Inflammatory macrophage treated with lipopolysaccharide for 4 hours (primary cell): ENCODE results near the gene IGFBP4.

Experiments
- DNase-seq: peaks from one replicate; pipeline ENCODE4 v3.0.0-alpha.2; 2020

Gene IGFBP4

DNA sequence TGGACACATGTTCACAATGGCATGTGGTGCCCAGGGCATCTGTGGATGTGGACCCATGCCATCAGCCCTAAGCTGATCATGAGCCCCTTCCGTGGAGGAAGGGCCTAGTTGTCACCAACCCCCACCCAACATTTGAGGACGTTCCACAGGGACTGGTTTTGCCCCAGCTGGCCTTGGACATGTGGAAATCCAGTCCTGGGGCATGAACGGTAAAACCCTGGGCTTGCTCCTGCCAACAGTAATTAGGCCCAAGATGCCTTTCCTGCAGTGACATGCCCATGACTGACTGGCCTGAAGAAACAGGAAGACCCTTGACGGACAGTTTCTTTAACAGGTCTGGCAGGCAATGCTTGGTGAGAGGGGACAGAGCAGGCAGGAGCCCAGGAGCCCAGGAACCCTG is 50.4 kb downstream of the IGFBP4 start:
- no peak for DNase-seq

DNA sequence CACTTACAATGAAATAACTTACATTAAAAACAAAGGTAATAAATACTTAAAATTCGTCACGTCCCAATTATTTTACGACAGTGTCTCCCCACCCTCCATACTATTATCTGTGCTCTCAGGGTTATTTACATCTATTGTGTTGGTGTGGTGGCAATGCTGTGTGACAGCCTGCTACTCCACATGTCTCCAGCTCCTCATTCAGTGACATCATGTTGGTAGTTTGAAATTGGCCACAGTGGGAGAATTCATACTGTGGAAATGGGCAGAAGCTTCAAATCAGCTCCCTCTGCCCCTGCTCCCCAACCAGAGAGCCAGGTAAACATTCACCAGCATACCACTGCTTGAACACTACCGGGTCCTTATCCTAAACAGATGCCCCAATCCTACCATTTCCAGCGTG is 51.9 kb downstream of the IGFBP4 start:
- DNase-seq = no peak

DNA sequence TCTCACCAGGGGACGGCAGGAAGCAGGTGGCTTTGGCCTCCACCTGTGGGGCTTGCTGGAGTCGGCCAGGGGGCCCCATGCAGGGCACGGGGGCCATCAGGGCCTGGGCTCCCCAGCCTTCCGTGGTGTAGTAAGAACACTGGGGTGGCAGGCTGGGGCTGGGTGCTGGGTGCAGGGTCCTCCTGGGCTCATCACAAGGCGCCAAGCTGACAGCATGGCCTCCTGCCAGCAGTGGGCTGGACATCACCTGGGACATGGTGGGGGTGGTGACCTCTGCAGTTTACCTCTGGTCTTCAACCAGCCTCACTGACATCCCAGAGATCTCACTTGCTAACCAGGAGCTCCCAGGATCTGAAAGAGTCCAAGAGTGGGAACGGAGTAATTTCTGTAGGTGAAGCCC is 52.9 kb downstream of the IGFBP4 start:
- DNase-seq = no peak

DNA sequence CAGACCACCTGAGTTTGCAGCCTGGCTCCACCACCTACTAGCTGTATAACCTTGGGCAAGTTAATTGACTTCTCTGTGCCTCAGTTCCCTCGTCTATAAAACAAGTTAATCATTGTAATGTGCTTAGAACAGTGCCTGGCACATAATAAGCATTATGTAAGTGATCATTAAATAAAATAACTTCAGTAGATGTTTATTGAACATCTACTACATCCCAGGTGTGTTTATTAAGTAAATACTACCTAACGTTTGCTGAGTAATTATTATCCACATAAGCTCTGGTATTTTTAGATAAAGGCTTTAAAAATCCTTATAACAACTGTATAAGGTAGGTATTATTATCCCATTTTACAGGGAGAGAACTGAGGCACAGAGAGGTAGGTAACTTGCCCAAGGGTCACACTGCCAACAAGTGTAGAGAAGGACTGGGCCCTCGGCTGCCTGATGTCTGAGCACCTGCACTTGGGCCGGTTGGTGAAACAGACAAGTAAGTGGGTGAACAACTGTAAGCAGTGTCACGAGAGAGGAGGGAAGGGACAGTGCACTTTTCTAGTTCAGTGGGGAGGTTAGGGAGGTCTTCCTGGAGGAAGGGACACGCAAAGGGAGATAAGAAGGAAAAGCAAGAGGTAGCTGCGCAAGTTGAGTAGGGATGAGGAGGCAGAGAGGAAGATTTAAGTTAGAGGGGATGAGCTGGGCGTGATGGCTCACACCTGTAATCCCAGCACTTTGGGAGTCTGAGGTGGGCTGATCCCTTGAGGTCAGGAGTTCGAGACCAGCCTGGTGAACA is 53.6 kb downstream of the IGFBP4 start:
- DNase-seq = no peak

DNA sequence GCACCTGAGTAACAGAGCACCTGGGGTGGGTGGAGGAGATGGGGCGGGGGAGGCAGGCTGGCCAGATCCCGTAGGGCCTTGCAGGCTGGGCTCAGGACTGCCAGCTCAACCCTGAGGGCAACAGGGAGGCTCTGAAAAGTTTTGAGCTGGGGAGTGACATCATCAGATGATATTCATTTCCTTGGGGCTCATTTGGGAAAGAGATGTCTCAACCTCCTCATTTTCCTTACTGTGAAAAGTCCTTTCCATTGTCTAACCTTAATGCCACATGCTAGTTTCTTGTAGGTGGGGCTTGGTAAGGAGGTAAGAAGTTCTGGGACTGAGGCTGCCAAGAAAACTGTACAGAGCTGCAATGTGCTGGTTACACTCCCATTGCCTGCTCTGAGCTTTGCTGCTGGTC is 54.4 kb downstream of the IGFBP4 start:
- no peak for DNase-seq

DNA sequence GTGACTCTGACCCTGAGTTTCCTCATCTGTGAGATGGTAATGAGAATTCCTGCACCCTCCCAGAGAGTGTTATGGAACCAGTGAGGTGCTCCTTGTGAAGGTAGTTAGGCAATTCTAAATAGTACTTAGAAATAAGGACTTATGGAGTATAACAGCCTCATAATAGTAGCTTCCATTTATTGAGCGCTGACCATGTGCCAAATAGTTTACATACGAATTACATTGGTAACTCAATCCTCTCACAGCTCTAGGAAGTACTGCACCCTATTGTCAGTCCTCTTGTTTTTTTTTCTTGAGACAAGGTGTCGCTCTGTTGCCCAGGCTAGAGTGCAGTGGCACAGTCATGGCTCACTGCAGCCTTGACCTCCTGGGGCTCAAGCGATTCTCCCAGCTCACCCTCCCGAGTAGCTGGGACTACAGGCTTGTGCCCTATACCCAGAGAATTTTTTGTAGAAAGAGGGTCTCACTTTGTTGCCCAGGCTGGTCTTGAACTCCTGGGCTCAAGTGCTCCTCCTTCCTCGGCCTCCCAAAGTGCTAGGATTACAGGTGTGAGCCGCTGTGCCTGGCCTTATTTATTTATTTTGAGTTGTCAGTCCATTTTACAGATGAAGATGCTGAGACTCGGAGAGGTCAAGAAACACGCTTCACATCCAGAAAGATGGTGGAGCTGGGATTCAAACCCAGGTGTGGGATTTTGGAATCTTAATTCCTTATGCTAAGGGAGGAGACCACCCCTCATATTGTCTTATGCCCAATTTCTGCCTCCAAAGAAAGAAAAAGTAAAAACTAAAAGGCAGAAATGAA is 55.2 kb downstream of the IGFBP4 start:
- no peak for DNase-seq

DNA sequence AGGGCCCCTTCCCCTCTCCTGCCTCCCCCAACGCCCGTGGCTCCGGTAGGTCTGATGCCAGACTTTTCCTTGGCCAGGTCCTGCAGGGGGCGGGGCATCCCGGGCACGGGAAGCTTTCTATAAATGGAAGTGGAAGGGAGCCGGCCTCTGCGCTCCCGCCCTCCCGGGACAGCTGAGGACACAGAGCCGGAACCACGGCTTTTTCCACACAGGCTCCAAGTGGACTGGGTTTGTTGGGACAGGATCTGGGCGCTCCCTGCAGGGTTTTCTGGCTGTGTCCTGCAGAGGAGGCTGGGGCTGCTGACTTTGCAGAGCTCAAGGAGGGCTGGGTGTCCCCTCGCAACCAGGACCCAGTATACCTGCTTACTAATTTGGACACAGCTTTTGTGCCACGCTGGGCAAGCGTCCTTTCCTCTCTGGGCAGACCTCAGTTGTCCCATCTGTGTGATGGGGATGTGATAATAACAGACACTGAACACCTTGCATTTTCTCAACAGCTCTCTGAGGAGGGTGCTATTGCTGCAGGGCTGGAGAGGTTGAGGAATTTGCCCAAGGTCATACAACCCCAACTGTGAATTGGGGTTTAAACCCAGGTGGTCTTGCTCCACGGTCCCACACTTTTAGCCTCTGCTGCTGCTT is 56.4 kb downstream of the IGFBP4 start:
- no peak for DNase-seq

DNA sequence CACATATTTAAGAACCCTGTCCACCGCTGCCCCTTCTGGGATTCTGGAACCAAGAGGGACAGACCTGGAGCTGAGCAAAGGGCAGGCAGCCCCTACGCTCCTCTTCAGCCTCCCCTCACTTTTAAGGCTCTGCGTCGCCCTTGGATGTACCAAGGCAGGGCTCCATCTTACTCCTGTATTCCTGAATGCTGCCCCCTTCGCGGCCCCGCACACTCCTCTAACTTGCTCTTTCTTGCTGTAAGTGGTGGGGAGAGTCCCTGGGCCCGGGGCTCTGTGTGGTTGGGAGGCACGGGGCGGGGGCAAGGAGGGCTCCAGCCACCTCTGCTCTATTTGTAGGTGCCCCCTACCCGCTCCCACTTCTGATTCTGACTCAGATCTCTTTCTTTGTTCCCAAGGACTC is 56.9 kb downstream of the IGFBP4 start:
- DNase-seq = no peak

DNA sequence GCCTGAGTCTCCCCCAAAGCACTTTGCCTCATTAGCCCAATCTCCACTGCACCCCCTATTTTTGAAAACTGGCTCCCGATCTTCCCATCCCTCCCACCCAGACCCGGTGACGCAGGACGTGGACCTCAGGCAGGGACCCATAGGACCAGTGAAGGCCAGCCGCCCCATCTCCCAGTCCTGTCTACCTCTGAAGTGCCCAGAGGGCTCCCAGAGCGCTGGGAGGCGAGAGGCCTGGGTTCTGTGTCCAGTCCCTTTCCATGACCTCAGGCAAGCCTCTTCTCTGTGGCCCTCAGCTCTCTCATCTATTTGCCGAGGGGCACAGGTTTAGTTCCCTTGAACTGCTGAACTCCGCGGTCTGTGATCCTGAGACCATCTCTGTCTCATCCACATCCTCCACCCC is 57.5 kb downstream of the IGFBP4 start:
- DNase-seq = no peak

DNA sequence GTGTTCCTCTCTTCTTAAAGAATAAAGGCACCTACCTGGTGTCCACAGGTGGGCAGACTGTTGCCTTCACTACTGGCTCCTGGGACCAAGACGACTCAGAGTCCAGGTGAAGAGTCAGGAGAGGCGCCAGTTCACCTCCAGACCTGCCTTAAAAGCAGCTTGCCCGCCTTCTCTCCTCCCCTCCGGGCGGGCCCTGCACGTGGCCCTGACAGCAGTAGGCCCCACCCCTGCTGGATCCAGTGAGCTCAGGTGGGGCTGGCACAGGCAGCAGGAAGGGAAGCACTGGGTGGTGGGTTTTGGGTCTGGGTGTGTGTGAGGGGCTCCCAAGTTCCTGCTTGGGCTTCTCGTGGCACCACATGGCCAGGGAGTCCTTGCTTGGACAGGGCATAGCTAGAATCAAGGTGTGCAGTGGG is 58.3 kb downstream of the IGFBP4 start, which contains the start of gene TNS4:
TSS of gene TNS4 (minus strand) at position 125 of the 413 bp plus-strand sequence. CDS start 5,198 bp downstream, outside the sequence.
- no peak for DNase-seq

DNA sequence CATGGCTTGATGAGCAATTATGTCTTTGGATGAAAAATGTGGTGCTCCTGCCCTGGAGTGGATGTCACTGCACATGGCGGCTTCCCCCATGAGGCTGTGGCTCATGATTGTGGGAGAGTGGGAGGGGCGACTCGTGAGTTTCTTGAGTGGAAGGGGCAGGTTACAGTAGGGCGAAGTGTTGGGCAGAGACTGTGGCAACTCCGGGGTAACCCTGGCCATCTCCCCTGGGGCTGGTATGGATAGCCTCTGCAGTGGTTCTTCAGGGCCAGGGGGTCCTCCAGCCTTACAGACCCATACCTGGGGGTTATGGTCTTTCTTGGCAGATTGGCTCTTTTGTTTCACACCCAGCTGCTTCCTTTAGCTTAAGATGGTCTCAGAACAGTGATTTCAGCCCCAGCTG is 59.5 kb downstream of the IGFBP4 start:
- no peak for DNase-seq

DNA sequence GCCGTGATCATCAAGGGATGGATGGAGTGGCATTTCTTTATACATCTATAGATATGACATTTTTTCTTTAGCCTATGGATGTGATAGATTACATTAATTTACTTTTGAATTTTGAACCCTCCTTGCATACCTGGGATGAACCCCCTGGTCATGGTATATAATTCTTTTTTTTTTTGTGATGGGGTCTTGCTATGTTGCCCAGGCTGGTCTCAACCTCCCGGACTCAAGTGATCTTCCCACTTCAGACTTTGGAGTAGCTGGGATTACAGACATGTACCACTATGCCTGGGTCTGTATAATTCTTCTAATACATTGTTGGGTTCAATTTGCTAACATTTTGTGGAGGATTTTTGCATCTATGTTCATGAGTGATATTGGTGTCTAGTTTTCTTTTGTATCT is 59.9 kb downstream of the IGFBP4 start:
- no peak for DNase-seq

DNA sequence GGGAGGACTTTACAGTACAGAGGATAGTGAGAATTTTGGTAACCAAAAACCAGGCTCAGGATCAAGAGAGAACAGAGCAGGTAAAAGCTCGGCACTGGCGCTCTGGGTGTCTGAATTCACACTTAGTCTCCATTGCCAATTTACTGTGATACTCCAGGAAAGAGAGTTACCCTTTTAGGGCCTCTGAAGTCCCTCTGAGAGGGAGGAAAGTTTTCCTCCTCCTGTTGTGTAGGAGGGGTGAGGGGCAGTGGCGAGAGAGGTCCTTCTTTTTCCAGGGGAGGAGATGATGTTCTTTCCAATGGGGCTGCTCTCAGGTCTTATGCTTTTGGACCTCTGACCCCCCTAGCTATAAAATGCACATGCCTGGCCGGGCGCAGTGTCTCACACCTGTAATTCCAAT is 63.5 kb downstream of the IGFBP4 start:
- DNase-seq = no peak
